Endothelial cell of umbilical vein (primary cell): ENCODE results near the gene SS18L1. TPM values are rescaled to one million over a fixed set of nuclear protein-coding genes. Genes with fewer than 3 reads are reported as not detected.
A peak's percentile ranks its signal among the peaks of the same experiment; 100 is the strongest.

Experiments
- BruUV-seq: library from RNA; stranded (reverse); fragments of 400-500 nt; replicated peaks from 2 replicates; lab custom pipeline; 2021; lab: Mats Ljungman, UMichigan
- CTCF ChIA-PET: fragments of 300-600, 350-600 bp; sonication (Branson Sonifier 250); formaldehyde crosslinking; loops from one replicate; lab custom pipeline; 2021; ENCODE audit warnings: antibody characterized with exemption, inconsistent platforms; lab: Charles Lee
- POLR2A ChIA-PET: fragments of 300-600, 350-600 bp; sonication (Branson Sonifier 250); formaldehyde crosslinking; loops from one replicate; lab custom pipeline; 2021; ENCODE audit warnings: antibody characterized with exemption, inconsistent platforms; lab: Charles Lee
- DNase-seq: peaks from one replicate; pipeline ENCODE4 v3.0.0-alpha.2; 2011; ENCODE audit warnings: low read depth, low spot score
- FAIRE-seq: peaks from 2 replicates; lab custom pipeline; 2011; peaks lifted over from hg19 to GRCh38; lab: Jason Lieb, UNC
- H2AFZ ChIP-seq: 2 replicates; pipeline ENCODE4 v1.6.0; 2012; ENCODE audit warnings: low read depth, low read length, control low read depth, inconsistent platforms
- H3K27ac ChIP-seq: 2 replicates; pipeline ENCODE4 v1.5.1; 2011; ENCODE audit warnings: low read depth, mild to moderate bottlenecking, control low read depth, low read length, moderate library complexity; ENCODE audit not compliant: insufficient read depth
- H3K27me3 ChIP-seq, 2 experiments: 2 replicates each; pipeline versions ENCODE4 v1.6.0 to v1.6.1; 2011; ENCODE audit warnings: low read length in 2 of 2, mixed read lengths in 1 of 2; ENCODE audit not compliant: control insufficient read depth in 2 of 2, insufficient read depth in 2 of 2
- H3K36me3 ChIP-seq, 2 experiments: 2 replicates in 1 of 2; 3 replicates in 1 of 2; pipeline ENCODE4 v1.5.1; 2011; ENCODE audit warnings: low read length in 2 of 2, mild to moderate bottlenecking in 1 of 2, moderate library complexity in 1 of 2; ENCODE audit not compliant: control insufficient read depth in 2 of 2, insufficient read depth in 2 of 2; ENCODE audit errors: extremely low read depth in 1 of 2
- H3K4me1 ChIP-seq: 3 replicates; pipeline ENCODE4 v1.5.1; 2011; ENCODE audit warnings: mild to moderate bottlenecking, low read length; ENCODE audit not compliant: control insufficient read depth, insufficient read depth; ENCODE audit errors: extremely low read depth
- H3K4me2 ChIP-seq: 2 replicates; pipeline ENCODE4 v1.6.1; 2011; ENCODE audit warnings: low read length, control low read depth, mixed read lengths; ENCODE audit not compliant: insufficient read depth
- H3K4me3 ChIP-seq, 3 experiments: fragments of 200-600 bp in 1 of 3; sonication (generic), shearing (Covaris generic) in 1 of 3; replicated peaks in 1 of 3; 2 replicates each; pipeline ENCODE4 v1.5.1; 2011 to 2016; ENCODE audit warnings: control low read depth in 3 of 3, low read length in 3 of 3, mild to moderate bottlenecking in 2 of 3, inconsistent platforms in 1 of 3, low read depth in 1 of 3, moderate library complexity in 1 of 3; ENCODE audit not compliant: insufficient read depth in 1 of 3
- H3K79me2 ChIP-seq: 2 replicates; pipeline ENCODE4 v1.6.0; 2012; ENCODE audit warnings: low read length, inconsistent platforms; ENCODE audit not compliant: control insufficient read depth, insufficient read depth
- H3K9ac ChIP-seq: replicated peaks from 2 replicates; pipeline ENCODE3; 2011; ENCODE audit warnings: low read length, control low read depth; ENCODE audit not compliant: insufficient read depth; ENCODE audit errors: extremely low read depth
- H3K9me1 ChIP-seq: replicated peaks from 3 replicates; pipeline ENCODE4 v1.6.0; 2011; ENCODE audit warnings: mild to moderate bottlenecking, low read length; ENCODE audit not compliant: control insufficient read depth, insufficient read depth; ENCODE audit errors: extremely low read depth
- H3K9me3 ChIP-seq: replicated peaks from 2 replicates; pipeline ENCODE4 v1.5.1; 2012; ENCODE audit warnings: low read length, inconsistent platforms; ENCODE audit not compliant: control insufficient read depth, insufficient read depth
- H4K20me1 ChIP-seq: replicated peaks from 2 replicates; pipeline ENCODE3; 2011; ENCODE audit warnings: mild to moderate bottlenecking, low read length; ENCODE audit not compliant: control insufficient read depth, insufficient read depth; ENCODE audit errors: extremely low read depth
- MYC ChIP-seq: IDR thresholded peaks from one replicate; pipeline ENCODE4 v1.6.1; 2011; ENCODE audit warnings: mild to moderate bottlenecking, low read depth, low read length
- dilution Hi-C: fragments of 300-500 bp; cut with MboI; formaldehyde crosslinking; loops from one replicate; pipeline ENCODE4 v1.15.0; 2019; ENCODE audit warnings: low sequenced_read_pairs; ENCODE audit not compliant: extremely low pct_ligation_motif_present
- intact Hi-C: fragments of 100-400 bp; cut with micrococcal nuclease; formaldehyde crosslinking; loops from one replicate; pipeline ENCODE4 v1.10.0; 2022
- polyA plus RNA-seq, 4 experiments: library from polyadenylated mRNA; depleted of rRNA in 3 of 4; stranded (reverse) in 3 of 4; unstranded in 1 of 4; fragments of >200 nt; gene quantifications; 2 replicates each; pipeline versions ENCODE4 v1.2.1 to v1.2.3, GENCODE V29; 2011 to 2012; ENCODE audit warnings: missing spikeins in 1 of 4
- total RNA-seq: library from RNA; stranded (reverse); gene quantifications from 2 replicates; pipeline ENCODE4 v1.2.3, GENCODE V29; 2021
- TF ChIP-seq, protein P1 (sequence below), 2 donors: IDR thresholded peaks; 1 replicate in 1 of 2; 2 replicates in 1 of 2; pipeline ENCODE4 v1.5.1; 2011; ENCODE audit warnings: low read length in 2 of 2, mild to moderate bottlenecking in 2 of 2, moderate library complexity in 2 of 2, control low read depth in 1 of 2, inconsistent platforms in 1 of 2, low read depth in 1 of 2; ENCODE audit not compliant: insufficient read depth in 1 of 2; ENCODE audit errors: extremely low read depth in 1 of 2

SS18L1 gene
- total and polyA plus RNA-seq, 2 donors (not counting 3 experiments of a cell fraction or from before 2014, with no cell fraction given): 15.4 to 21.7 TPM

DNA sequence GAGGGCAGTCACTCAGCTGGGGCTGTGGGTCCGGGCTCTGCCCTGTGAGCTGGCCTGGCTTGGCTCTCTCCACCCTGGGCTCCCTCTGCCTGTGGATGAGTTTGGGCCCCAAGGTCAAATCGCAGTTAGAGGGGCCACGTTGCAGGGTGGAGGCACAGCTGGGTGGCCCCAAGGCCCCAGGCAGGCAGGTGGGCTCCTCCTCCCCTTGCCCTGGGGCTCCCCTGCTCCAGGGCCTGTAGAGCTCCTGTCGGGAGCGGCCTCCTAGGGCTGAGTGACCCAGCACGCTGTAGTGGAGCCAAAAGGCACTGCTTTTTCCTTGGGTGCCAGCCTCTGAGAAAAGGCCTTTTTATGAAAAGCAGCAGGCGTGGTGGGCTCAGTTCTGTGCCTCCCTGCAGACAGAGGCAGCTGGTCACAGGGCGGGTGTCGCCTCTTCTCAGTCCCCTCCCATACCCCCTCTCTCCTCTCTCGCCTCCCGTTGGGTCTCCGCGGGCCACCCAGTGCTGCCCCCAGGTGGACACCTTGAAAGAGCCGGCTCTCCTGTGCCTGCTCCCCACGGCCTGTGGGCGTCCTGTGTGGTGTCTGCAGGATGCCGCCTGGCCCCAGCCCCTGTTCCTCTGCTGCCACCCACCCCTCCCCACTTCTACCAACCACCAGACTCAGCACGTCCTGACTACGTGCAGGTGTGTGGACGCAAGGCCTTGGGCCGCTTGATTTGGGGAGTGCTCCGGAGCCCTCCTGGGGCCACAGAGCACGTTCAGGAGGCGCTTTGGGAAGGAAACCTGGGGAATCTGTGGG is 13.2 kb downstream of the SS18L1 start:
- intact Hi-C loops: loop anchor here (1.0 kb wide), 2 partner anchors 130 to 145 kb away; no protein-coding TSS in a partner anchor
- Histone ChIP-seq H3K79me2 (peaks cover 60% of the 10 kb centered on the region), H3K27ac (no peak overlapping the region), H3K4me2 (no peak overlapping the region), H3K4me1 (no peaks in the 10 kb centered on the region), H3K9me1 (no peaks in the 10 kb centered on the region), H3K27me3 (no peaks in the 10 kb centered on the region), H3K9me3 (no peaks in the 10 kb centered on the region), H3K9ac (no peak overlapping the region), H3K4me3 (no peak overlapping the region), H4K20me1 (peaks cover 2% of the 10 kb centered on the region), H3K36me3 (peaks cover 6 to 22% of the 10 kb centered on the region in 2 experiments), H2AFZ (no peak overlapping the region)
- dilution Hi-C loops: no loop called here
- POLR2A ChIA-PET: no interaction called here
- TF ChIP-seq, protein P1, sequence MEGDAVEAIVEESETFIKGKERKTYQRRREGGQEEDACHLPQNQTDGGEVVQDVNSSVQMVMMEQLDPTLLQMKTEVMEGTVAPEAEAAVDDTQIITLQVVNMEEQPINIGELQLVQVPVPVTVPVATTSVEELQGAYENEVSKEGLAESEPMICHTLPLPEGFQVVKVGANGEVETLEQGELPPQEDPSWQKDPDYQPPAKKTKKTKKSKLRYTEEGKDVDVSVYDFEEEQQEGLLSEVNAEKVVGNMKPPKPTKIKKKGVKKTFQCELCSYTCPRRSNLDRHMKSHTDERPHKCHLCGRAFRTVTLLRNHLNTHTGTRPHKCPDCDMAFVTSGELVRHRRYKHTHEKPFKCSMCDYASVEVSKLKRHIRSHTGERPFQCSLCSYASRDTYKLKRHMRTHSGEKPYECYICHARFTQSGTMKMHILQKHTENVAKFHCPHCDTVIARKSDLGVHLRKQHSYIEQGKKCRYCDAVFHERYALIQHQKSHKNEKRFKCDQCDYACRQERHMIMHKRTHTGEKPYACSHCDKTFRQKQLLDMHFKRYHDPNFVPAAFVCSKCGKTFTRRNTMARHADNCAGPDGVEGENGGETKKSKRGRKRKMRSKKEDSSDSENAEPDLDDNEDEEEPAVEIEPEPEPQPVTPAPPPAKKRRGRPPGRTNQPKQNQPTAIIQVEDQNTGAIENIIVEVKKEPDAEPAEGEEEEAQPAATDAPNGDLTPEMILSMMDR (IDR thresholded peaks at IDR 0.05; ENCODE audit: extremely low read depth in 1 of 2, insufficient read depth in 1 of 2, low read depth in 1 of 2, low read length in 2 of 2): peak; percentile 69 to 92
- no peak for TF ChIP-seq MYC
- CTCF ChIA-PET: interaction anchor here (0.7 to 1.2 kb wide), 5 partner anchors 10 to 145 kb away, joined by 3 to 21 read pairs (median 6); no protein-coding TSS in a partner anchor
- FAIRE-seq (peak; percentile 72), DNase-seq (peak; percentile 48)
- BruUV-seq: no TSS peak
